GM21526 (cell line): ENCODE results near the gene ADAMTS17.
A peak's percentile ranks its signal among the peaks of the same experiment; 100 is the strongest.

ENCODE experiments used
- ATAC-seq: cut with Tn5 transposase; IDR thresholded peaks from one replicate; pipeline ENCODE4 v1.9.1; 2021; ENCODE audit warnings: moderate library complexity; ENCODE audit not compliant: unreplicated experiment, low FRiP score

Gene ADAMTS17

GRCh38 chr15:100175406-100176114, 166.2 kb downstream of the ADAMTS17 start:
- no peak for ATAC-seq

GRCh38 chr15:100174904-100175275, 166.9 kb downstream of the ADAMTS17 start:
- ATAC-seq = no peak

GRCh38 chr15:100174159-100174903, 167.4 kb downstream of the ADAMTS17 start:
- no peak for ATAC-seq

DNA sequence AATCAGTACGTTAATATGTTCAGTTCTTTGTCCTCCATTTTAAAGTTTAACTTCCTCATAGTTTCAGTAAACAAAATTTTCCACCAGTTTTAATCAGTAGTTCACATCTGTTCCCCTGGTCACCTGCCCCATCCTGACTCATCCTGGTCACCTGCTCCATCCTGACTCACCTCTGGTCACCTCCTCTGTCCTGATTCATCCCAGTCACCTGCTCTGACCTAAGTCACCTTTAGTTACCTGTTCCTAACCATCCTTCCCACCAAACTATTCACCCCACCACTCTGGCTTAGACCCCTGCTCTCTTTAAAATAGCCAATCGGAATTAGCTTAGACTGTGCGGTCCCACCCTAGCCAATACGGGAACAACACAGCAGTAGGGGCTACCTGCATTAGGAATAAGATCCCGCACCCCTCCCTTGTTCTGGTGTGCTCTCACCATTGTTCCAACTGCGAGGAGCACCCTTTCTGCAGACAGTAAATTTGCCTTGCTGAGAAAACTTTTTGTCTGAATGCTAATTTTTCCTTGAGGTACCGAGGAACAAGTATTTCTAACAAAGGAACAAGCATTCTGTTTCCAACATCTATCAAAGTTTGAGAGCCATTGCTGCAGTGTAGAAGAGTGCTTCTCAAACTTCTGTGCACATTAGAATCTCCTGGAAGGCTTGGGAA, 169.3 kb downstream of the ADAMTS17 start:
- ATAC-seq = no peak

DNA sequence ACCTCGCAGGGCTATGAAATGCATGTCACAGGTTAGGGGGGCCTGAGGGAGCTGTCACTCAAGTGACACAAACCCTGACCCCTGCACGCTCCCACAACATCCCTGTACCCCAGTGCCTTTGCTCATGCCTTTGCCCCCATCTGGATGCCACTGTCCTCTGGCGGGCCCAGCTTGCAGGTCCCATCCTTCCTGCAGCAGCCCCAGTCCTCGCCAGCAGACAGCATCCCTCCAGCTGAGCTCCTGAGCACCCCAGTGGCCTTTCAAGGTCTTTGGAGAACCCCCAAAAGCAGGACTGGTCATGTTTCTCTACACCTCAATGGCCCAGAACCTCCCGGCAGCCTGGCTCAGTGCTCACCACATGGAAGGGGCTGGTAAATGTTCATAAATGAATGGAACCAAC, 170.4 kb downstream of the ADAMTS17 start:
- ATAC-seq = no peak

DNA sequence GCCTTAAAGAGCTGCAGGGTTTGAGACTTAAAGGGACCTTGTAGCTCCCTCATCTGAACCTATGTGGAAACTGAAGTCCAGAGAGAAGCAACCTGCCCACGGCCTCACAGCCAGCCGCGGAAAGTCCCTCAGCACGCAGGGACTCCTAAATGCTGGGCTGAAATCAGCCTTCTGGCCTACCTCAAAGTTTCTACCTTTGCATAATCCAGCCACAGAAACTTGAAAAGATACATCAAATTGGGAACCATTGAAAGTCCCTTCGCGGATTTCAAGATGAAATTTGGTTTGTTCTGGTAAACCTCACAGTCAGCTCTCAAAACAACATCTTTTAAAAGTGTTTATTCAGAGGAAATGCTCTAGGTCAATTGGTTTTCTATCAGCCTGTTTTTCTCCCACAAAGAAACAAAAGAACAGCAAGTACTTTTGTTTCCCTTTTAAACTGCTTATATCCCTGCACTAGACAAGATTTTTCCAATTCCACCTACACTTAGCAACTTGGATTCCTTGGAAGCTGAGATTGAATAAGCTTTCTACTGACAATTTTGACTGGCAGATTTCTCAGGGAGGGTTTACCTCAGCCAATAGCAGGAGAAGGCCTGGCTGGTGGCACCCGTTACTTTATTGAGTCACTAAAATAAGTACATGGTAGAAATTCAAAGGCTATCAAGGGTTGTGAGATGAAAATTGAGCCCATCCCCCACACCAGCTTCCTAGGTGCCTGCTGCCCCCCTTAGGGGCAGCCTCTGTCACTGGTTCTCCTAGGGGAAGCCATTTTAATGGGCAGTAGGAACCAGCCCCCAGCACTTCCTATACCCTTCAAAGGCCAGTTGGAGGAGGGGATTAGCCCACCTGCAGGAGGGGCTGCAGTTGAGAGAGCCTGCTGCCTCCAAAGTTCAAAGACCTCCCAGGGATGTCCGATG, 171.2 kb downstream of the ADAMTS17 start:
- peak; percentile 78 for ATAC-seq

- ATAC-seq = no peak
Measured at GRCh38 chr15:100169615-100170290, 172.0 kb downstream of the ADAMTS17 start.

DNA sequence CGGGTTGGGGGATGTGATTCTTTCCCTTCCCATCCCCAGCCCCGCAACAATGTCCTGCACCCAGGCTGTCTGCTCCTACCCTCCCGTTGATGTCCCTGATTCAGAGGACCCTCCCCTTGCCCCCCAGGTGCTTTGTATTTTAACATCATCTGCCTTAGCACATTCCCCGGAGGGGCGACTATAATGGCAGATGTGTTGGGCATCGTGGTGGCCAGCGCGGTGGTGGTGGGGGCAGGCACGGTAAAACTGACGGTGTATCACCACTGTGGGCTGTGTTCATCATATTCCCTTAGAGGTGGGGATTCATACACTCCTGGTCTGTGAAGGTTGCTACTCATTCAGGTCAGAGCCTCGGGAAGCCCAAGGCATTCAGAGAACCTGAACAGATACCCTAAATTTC, 173.0 kb downstream of the ADAMTS17 start:
- no peak for ATAC-seq

GRCh38 chr15:100167884-100168375, 173.8 kb downstream of the ADAMTS17 start:
- ATAC-seq = no peak

- ATAC-seq = no peak
Measured at GRCh38 chr15:100166313-100166712, 175.5 kb downstream of the ADAMTS17 start.

DNA sequence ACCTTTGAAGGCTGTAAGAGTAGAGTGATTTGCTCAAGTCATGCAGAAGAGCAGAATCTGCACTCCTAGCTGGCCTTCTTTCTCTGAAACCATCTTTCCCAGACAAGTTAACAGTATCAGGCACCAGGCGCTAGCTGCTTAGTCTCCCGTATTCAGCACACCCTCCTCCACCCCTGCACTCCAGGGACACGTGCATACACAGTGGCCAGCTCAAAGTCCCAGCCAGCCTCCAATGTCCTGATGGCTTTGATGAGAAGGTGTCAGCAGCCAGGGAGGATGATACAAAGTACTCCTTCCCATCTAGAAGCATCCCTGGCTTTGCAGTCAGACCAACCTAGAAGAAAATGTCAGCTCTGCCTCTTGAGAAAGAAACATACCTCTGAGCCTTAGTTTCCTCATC, 177.8 kb downstream of the ADAMTS17 start:
- no peak for ATAC-seq

DNA sequence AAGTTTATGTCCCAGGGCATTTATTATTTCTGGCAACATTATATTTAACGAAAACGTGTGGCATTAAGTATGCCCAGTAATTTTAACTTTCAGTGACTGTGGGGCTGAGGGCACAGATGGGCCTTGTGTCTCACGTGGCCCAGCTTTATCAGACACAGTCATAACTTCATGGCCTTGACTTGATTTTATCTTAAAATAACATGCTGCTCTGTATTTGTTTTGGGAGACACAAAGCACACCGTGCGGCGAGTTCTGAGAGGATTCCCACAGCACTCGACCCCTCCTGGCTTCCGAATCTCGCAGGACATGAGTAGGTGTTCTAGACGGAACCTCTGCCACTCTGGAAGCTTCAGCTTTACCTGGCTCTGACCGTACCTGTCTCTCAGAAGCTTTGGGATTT, 180.8 kb downstream of the ADAMTS17 start:
- ATAC-seq = no peak

DNA sequence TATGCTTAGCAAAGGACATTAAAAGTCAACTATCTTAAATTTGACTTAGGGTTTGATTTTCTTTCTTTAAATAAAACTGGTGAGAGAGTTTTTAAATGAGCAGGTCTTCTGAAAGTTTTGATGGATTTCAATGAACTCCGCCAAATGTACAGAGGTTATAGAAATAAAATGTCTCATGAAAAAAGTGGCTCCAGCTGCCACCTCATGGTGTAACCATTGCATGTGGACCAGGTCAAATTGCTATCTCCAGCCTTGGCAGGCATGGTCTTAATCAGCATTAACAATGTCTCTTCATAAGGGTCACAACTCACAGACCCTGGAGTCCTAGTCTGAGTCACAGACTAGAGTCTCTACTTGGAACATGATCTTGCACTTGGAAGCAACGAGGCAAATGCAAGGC, 182.3 kb downstream of the ADAMTS17 start:
- no peak for ATAC-seq

DNA sequence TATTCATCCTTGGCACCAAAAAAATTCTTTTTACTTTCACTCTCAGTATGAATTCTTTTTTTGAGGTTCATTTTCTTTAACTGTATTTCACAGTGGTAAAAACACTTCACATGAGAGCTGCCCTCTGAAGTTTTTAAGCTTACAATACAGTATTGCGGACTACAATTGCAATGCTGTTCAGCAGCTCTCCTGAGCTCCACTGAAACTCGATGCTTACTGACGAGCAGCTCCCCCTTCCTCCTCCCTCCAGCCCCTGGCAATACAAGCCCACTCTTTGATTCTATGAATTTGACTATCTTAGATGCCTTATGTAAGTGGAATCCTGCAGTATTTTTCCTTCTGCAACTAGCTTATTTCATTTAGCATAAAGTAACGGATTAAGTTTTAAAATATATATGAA, 183.4 kb downstream of the ADAMTS17 start:
- no peak for ATAC-seq

GRCh38 chr15:100156201-100156600, 185.6 kb downstream of the ADAMTS17 start:
- ATAC-seq = no peak

GRCh38 chr15:100154338-100154737, 187.4 kb downstream of the ADAMTS17 start:
- no peak for ATAC-seq

- no peak for ATAC-seq
Measured at GRCh38 chr15:100152463-100152862, 189.3 kb downstream of the ADAMTS17 start.

- no peak for ATAC-seq
Measured at GRCh38 chr15:100150906-100151305, 190.9 kb downstream of the ADAMTS17 start.

DNA sequence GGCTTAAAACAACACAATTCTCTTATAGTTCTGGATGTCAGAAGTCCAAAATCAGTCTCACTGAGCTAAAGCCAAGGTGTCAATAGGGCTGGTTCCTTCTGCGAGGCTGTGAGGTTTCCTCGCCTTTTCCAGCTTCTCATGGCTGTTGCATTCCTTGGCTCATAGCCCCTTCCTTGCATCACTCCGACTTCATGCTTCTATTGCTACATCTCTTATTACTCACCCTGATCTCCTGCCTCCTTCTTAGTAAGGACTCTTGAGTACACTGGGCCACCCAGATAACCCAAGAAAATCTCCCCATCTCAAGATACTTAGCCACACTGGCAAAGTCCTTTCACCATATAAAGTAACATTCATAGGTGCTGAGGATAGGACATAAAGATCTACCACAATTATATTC, 193.9 kb downstream of the ADAMTS17 start:
- ATAC-seq = no peak

GRCh38 chr15:100143378-100143777, 198.4 kb downstream of the ADAMTS17 start:
- no peak for ATAC-seq
